AG04449 (cell line): ENCODE data around the gene S100B.

Experiments
- CTCF ChIA-PET: fragments of 350-600 bp; formaldehyde crosslinking; extraction: SDS; loops from one replicate; lab custom pipeline; 2021; ENCODE audit warnings: antibody characterized with exemption; lab: Yijun Ruan, JAX
- POLR2A ChIA-PET: fragments of 400-600, 350-600 bp; formaldehyde crosslinking; extraction: SDS; loops from one replicate; lab custom pipeline; 2020; ENCODE audit warnings: antibody characterized with exemption, inconsistent platforms; lab: Yijun Ruan, JAX
- DNase-seq: peaks from one replicate; pipeline ENCODE4 v3.0.0-alpha.2; 2010; ENCODE audit warnings: low read depth, low spot score
- H3K4me3 ChIP-seq: 2 replicates; pipeline ENCODE4 v1.5.1; 2011; ENCODE audit warnings: low read depth, mild to moderate bottlenecking, control low read depth, low read length
- TF ChIP-seq, protein P1 (sequence below): IDR thresholded peaks from one replicate; pipeline ENCODE4 v1.5.1; 2011; ENCODE audit warnings: mild to moderate bottlenecking, moderate library complexity, low read length, control low read depth, inconsistent platforms; ENCODE audit not compliant: insufficient read depth; ENCODE audit errors: missing control alignments

Gene S100B

DNA sequence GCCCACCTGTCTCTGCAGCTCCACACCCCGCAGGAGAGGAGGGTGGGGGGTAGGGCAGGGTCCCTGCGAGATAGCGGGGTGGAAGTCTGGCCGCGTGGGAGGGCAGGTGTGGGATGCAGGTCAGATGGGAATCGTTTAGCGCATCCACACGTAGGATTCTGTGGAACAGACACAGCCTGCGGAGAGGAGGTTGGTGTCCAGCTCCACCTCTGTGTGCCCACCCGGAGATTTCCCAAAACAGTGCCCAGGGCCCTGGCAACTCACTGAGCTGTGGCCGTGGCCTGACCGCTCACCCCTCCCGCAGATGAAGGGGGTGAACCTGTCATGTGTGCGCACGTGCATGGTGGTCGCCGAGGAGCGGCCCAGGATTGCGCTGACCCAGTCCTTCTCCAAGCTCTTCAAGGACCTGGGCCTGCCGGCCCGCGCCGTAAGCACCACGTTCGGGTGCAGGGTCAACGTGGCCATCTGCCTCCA is 46.9 kb downstream of the S100B start:
- DNase-seq, result no peak
- ChIA-PET POLR2A (no interaction called here), CTCF (interaction anchor here (1.5 kb wide), 1 partner anchor 82 kb away, joined by 5 read pairs; no protein-coding TSS in a partner anchor)
- TF ChIP-seq, protein P1, sequence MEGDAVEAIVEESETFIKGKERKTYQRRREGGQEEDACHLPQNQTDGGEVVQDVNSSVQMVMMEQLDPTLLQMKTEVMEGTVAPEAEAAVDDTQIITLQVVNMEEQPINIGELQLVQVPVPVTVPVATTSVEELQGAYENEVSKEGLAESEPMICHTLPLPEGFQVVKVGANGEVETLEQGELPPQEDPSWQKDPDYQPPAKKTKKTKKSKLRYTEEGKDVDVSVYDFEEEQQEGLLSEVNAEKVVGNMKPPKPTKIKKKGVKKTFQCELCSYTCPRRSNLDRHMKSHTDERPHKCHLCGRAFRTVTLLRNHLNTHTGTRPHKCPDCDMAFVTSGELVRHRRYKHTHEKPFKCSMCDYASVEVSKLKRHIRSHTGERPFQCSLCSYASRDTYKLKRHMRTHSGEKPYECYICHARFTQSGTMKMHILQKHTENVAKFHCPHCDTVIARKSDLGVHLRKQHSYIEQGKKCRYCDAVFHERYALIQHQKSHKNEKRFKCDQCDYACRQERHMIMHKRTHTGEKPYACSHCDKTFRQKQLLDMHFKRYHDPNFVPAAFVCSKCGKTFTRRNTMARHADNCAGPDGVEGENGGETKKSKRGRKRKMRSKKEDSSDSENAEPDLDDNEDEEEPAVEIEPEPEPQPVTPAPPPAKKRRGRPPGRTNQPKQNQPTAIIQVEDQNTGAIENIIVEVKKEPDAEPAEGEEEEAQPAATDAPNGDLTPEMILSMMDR, result no peak
- H3K4me3 ChIP-seq, result no peak overlapping the region

DNA sequence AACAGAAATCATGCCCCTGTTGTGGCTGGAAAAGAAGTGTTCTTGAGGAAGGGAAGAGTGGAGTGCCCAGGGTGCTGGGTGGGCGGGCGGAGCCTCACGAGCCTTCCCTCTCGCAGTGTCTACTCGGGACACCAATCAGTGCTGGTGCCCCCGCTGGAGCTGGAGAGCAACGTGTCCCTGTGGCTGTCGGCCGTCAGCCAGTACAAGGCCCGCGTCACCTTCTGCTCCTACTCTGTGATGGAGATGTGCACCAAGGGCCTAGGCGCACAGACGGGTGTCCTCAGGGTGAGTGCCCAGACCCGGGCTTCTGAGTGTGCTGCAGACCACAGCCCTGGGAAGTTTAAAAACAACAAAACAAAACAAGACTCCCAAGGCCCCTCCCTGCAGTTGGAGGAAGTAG is 47.4 kb downstream of the S100B start:
- DNase-seq, result no peak
- ChIA-PET CTCF (no interaction called here), POLR2A (no interaction called here)
- TF ChIP-seq, protein P1, result no peak
- H3K4me3 ChIP-seq, result no peak overlapping the region

DNA sequence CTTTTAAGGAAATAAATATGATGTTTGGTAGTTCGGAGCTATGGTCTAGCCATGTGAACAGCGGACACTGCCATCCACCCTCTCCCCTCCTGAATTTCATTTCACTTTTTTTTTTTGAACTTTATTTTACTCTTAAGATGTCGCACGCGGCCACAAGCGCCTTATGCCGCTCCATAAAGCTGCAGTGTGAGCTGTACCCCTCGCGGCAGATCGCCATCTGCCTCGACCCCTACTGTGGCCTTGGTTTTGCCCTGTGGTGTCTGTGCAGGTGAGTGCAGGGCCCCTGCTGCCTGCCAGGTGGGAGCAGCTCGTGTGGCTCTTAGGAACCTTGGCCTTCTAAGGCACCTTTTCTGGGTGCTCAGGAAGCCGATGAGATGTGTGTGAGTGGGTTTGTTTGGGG is 48.1 kb downstream of the S100B start:
- ChIA-PET POLR2A (interaction anchor here (0.6 kb wide), 1 partner anchor 1240 kb away, joined by 3 read pairs; no protein-coding TSS in a partner anchor), CTCF (no interaction called here)
- H3K4me3 ChIP-seq, result no peak overlapping the region
- DNase-seq, result no peak
- TF ChIP-seq, protein P1, result no peak

DNA sequence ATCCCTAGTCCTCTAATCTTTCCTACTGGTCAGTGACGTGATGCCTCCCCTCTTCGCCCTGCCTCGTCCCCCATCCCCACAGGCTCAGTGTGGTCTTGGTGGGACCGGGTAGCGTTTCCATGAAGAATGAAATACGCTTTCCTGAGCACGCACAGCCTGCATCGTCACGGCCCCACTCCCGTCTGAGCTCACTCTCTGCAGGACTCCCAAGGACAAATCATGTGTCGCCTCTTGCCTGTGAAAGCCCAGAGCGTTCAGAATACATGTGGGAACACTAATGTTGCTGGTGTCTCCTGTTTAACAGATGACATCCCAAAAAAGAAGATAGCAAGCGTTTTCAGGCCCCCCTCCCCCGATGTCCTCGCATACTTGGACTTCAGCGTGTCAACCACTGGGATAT is 49.2 kb downstream of the S100B start:
- ChIA-PET CTCF (no interaction called here), POLR2A (no interaction called here)
- TF ChIP-seq, protein P1, result no peak
- no peak overlapping the region for H3K4me3 ChIP-seq
- no peak for DNase-seq

DNA sequence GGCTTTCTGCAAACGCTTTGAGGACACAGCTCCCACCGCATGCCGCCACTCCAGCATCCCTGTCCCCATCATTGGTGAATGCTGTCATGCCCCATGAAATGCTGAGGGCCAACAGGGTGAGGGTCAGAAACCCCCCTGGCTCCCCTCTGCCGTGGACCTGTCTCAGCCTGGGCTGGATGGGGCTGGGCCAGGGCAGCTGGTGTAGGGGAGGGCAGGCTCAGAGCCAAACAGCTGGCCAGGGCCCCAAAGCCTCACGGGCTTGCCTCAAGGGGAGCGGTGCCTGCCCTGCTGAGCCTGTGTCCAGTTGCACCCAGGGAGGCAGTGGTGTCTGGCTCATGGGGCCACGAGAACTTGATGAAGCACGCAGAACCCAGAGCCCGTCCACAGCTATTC is 49.7 kb downstream of the S100B start:
- H3K4me3 ChIP-seq, result no peak overlapping the region
- no peak for DNase-seq
- ChIA-PET CTCF (no interaction called here), POLR2A (no interaction called here)
- TF ChIP-seq, protein P1, result no peak

DNA sequence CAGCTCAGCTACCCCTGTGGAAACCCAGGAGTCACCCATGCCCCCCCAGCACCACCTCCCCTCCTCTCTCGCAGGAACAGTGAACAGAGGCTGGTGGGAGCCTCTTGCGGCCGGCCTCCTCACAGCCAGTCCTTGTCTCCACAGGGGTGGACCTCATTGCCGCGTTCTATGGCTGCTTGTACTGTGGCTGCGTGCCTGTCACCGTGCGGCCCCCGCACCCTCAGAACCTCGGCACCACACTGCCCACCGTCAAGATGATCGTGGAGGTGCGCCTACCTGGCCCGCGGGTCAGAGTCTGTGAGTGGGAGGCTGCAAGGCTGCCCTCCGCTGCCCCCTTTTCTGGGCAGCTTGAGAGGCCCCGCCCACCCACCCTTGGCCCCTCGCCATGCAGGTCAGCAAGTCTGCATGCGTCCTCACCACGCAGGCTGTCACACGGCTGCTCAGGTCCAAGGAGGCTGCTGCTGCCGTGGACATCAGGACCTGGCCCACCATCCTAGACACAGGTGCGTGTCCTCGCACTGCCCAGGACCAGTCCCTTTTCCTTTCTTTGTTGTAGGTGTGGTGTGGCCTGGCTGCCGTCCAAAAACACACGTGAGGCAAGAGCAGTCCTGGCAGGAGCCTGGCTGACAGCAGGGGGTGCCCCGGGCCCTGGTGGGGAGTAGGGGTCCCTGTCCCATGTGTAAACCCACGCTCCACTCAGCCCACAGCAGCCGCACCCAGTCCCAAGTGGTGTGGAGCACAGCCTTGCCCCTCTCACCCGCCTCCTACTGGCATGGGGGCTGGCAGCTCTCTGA is 50.3 kb downstream of the S100B start:
- no peak overlapping the region for H3K4me3 ChIP-seq
- no peak for DNase-seq
- ChIA-PET POLR2A (no interaction called here), CTCF (no interaction called here)
- TF ChIP-seq, protein P1, result no peak
